Activated CD4-positive, alpha-beta memory T cell treated with anti-CD3 and anti-CD28 coated beads for 36 hours (primary cell): ENCODE results near the gene COQ5. TPM values are rescaled to one million over a fixed set of nuclear protein-coding genes. Genes with fewer than 3 reads are reported as not detected.
"Not testable (repeated sequence)": the region's sequence is repeated elsewhere in the genome, so short reads cannot be mapped to it uniquely, and the experiment has no call there.

Experiments
- CTCF ChIA-PET: fragments of 350-600 bp; sonication (Branson Sonifier 250); formaldehyde crosslinking; loops from one replicate; lab custom pipeline; 2021; ENCODE audit warnings: antibody characterized with exemption, inconsistent platforms; lab: Charles Lee
- POLR2A ChIA-PET: fragments of 350-600 bp; sonication (Branson Sonifier 250); formaldehyde crosslinking; loops from one replicate; lab custom pipeline; 2021; ENCODE audit warnings: antibody characterized with exemption; lab: Charles Lee
- DNase-seq: peaks from one replicate; pipeline ENCODE4 v3.0.0-alpha.2; 2020
- H3K27ac Mint-ChIP-seq: one replicate; pipeline ENCODE4 v1.8.0; 2021; ENCODE audit warnings: mixed read lengths
- H3K27me3 Mint-ChIP-seq: one replicate; pipeline ENCODE4 v1.8.0; 2021; ENCODE audit warnings: mixed read lengths
- H3K36me3 Mint-ChIP-seq: one replicate; pipeline ENCODE4 v1.8.0; 2021; ENCODE audit warnings: mixed read lengths
- H3K4me1 Mint-ChIP-seq: one replicate; pipeline ENCODE4 v1.8.0; 2021; ENCODE audit warnings: low read depth, mixed read lengths
- H3K4me3 Mint-ChIP-seq: one replicate; pipeline ENCODE4 v1.8.0; 2021; ENCODE audit warnings: mild to moderate bottlenecking, mixed read lengths
- H3K9me3 Mint-ChIP-seq: one replicate; pipeline ENCODE4 v1.8.0; 2021; ENCODE audit warnings: mixed read lengths
- intact Hi-C: fragments of 100-400 bp; cut with micrococcal nuclease; formaldehyde crosslinking; loops from one replicate; pipeline ENCODE4 v1.15.1; 2023
- total RNA-seq, 2 experiments: library from RNA; stranded (reverse); gene quantifications; one replicate each; pipeline ENCODE4 v1.2.3, GENCODE V29; 2021

COQ5 gene
- total RNA-seq, 2 experiments from 2014 or later = 30.1 to 31.6 TPM

- DNase-seq = no peak
- CTCF ChIA-PET = interaction anchor here (0.9 kb wide), 1 partner anchor 127 kb away, joined by 4 read pairs; no protein-coding TSS in a partner anchor
- Mint-ChIP-seq H3K36me3 (peaks cover 6% of the 10 kb centered on the region), H3K9me3 (no peaks in the 10 kb centered on the region), H3K27me3 (no peaks in the 10 kb centered on the region), H3K4me1 (peaks cover 5% of the 10 kb centered on the region), H3K4me3 (no peak overlapping the region), H3K27ac (no peak overlapping the region)
- POLR2A ChIA-PET = no interaction called here
- intact Hi-C loops = no loop called here
These were observed 6.4 kb downstream of the COQ5 start for GRCh38 chr12:120522568-120522967.

GRCh38 chr12:120519324-120519723 is 9.6 kb downstream of the COQ5 start:
- H3K36me3 Mint-ChIP-seq, H3K4me1 Mint-ChIP-seq, H3K27ac Mint-ChIP-seq, intact Hi-C loops, H3K4me3 Mint-ChIP-seq, H3K27me3 Mint-ChIP-seq, DNase-seq, CTCF ChIA-PET, POLR2A ChIA-PET, H3K9me3 Mint-ChIP-seq: not testable (repeated sequence)

- Mint-ChIP-seq H3K4me3 (no peak overlapping the region), H3K36me3 (peaks cover 14% of the 10 kb centered on the region), H3K4me1 (no peaks in the 10 kb centered on the region), H3K9me3 (no peaks in the 10 kb centered on the region), H3K27me3 (no peaks in the 10 kb centered on the region), H3K27ac (no peak overlapping the region)
- intact Hi-C loops = no loop called here
- ChIA-PET POLR2A (interaction anchor here (0.7 to 1.4 kb wide), 2 partner anchors 20 to 58 kb away, joined by 3 read pairs; partner anchors contain the start of gene DYNLL1), CTCF (no interaction called here)
- DNase-seq = no peak
These were observed 13.5 kb downstream of the COQ5 start for GRCh38 chr12:120515496-120515895.

GRCh38 chr12:120514002-120514401 is 15.0 kb downstream of the COQ5 start:
- POLR2A ChIA-PET = no interaction called here
- Mint-ChIP-seq H3K4me3 (no peak overlapping the region), H3K4me1 (no peaks in the 10 kb centered on the region), H3K36me3 (peaks cover 21% of the 10 kb centered on the region), H3K27ac (no peak overlapping the region), H3K9me3 (no peaks in the 10 kb centered on the region), H3K27me3 (no peaks in the 10 kb centered on the region)
- intact Hi-C loops = no loop called here
- no peak for DNase-seq
- CTCF ChIA-PET = no interaction called here

GRCh38 chr12:120508537-120508936 is 20.4 kb downstream of the COQ5 start:
- intact Hi-C loops = no loop called here
- peaks cover 22% of the 10 kb centered on the region for H3K36me3 Mint-ChIP-seq
- no peak overlapping the region for H3K4me3 Mint-ChIP-seq
- H3K4me1 Mint-ChIP-seq = no peaks in the 10 kb centered on the region
- ChIA-PET CTCF (interaction anchor here (1.3 kb wide), 1 partner anchor 42 kb away, joined by 6 read pairs; no protein-coding TSS in a partner anchor), POLR2A (no interaction called here)
- H3K9me3 Mint-ChIP-seq = no peaks in the 10 kb centered on the region
- no peak overlapping the region for H3K27ac Mint-ChIP-seq
- no peak for DNase-seq
- no peaks in the 10 kb centered on the region for H3K27me3 Mint-ChIP-seq

- Mint-ChIP-seq H3K36me3 (peaks cover 20% of the 10 kb centered on the region), H3K4me1 (no peaks in the 10 kb centered on the region), H3K9me3 (no peaks in the 10 kb centered on the region), H3K27ac (no peak overlapping the region), H3K4me3 (no peak overlapping the region), H3K27me3 (no peaks in the 10 kb centered on the region)
- intact Hi-C loops = no loop called here
- ChIA-PET POLR2A (no interaction called here), CTCF (interaction anchor here (0.8 to 1.2 kb wide), 2 partner anchors 8 to 21 kb away, joined by 3 to 4 read pairs; no protein-coding TSS in a partner anchor)
- no peak for DNase-seq
These were observed 24.4 kb downstream of the COQ5 start for GRCh38 chr12:120504587-120504986.

GRCh38 chr12:120500581-120500980 is 28.4 kb downstream of the COQ5 start:
- Mint-ChIP-seq H3K4me3 (no peak overlapping the region), H3K36me3 (peaks cover 28% of the 10 kb centered on the region), H3K27ac (no peak overlapping the region), H3K27me3 (no peaks in the 10 kb centered on the region), H3K4me1 (peaks cover 16% of the 10 kb centered on the region), H3K9me3 (no peaks in the 10 kb centered on the region)
- ChIA-PET CTCF (interaction anchor here (0.6 to 1.5 kb wide), 4 partner anchors 21 to 564 kb away, joined by 3 read pairs; no protein-coding TSS in a partner anchor), POLR2A (interaction anchor here (0.5 kb wide), 1 partner anchor 272 kb away, joined by 3 read pairs; no protein-coding TSS in a partner anchor)
- no peak for DNase-seq
- intact Hi-C loops = no loop called here

- H3K36me3 Mint-ChIP-seq = peaks cover 28% of the 10 kb centered on the region
- intact Hi-C loops = no loop called here
- H3K27me3 Mint-ChIP-seq = no peaks in the 10 kb centered on the region
- no peak for DNase-seq
- ChIA-PET CTCF (interaction anchor here (0.6 to 1.5 kb wide), 2 partner anchors 25 to 33 kb away, joined by 3 to 5 read pairs; no protein-coding TSS in a partner anchor), POLR2A (no interaction called here)
- peaks cover 23% of the 10 kb centered on the region for H3K4me1 Mint-ChIP-seq
- H3K27ac Mint-ChIP-seq = peak overlapping the region; percentile 40
- no peak overlapping the region for H3K4me3 Mint-ChIP-seq
- H3K9me3 Mint-ChIP-seq = no peaks in the 10 kb centered on the region
These were observed 30.0 kb downstream of the COQ5 start for GRCh38 chr12:120498870-120499515.

GRCh38 chr12:120497524-120498150 is 31.3 kb downstream of the COQ5 start:
- Mint-ChIP-seq H3K4me1 (peaks cover 23% of the 10 kb centered on the region), H3K27ac (peak overlapping the region; percentile 80), H3K27me3 (no peaks in the 10 kb centered on the region), H3K9me3 (no peaks in the 10 kb centered on the region), H3K4me3 (peak overlapping the region; percentile 86), H3K36me3 (peaks cover 21% of the 10 kb centered on the region)
- ChIA-PET POLR2A (interaction anchor here (0.5 to 2.3 kb wide), 5 partner anchors 12 to 1411 kb away, joined by 3 to 13 read pairs (median 4); partner anchors contain the start of genes RNU4-2 and SRSF9), CTCF (interaction anchor here (0.5 to 1.6 kb wide), 9 partner anchors 7 to 945 kb away, joined by 3 to 11 read pairs (median 3); partner anchors contain the start of gene SRSF9)
- DNase-seq = no peak
- intact Hi-C loops = loop anchor here (2.0 kb wide), 2 partner anchors 37 to 59 kb away; partner anchors contain the start of genes COX6A1 and RNF10

- POLR2A ChIA-PET = interaction anchor here (0.5 to 2.3 kb wide), 9 partner anchors 13 to 214 kb away, joined by 3 to 13 read pairs (median 3); partner anchors contain the start of genes RNU4-2, SRSF9 and UNC119B
- no peaks in the 10 kb centered on the region for H3K9me3 Mint-ChIP-seq
- peak; percentile 60 for DNase-seq
- CTCF ChIA-PET = interaction anchor here (0.6 to 1.6 kb wide), 12 partner anchors 8 to 946 kb away, joined by 3 to 11 read pairs (median 3); partner anchors contain the start of gene SRSF9
- peak overlapping the region; percentile 80 for H3K27ac Mint-ChIP-seq
- peaks cover 23% of the 10 kb centered on the region for H3K4me1 Mint-ChIP-seq
- H3K36me3 Mint-ChIP-seq = peaks cover 21% of the 10 kb centered on the region
- intact Hi-C loops = loop anchor here (1.0 to 2.0 kb wide), 4 partner anchors 27 to 244 kb away; partner anchors contain the start of genes COX6A1, RNF10 and SRSF9
- no peaks in the 10 kb centered on the region for H3K27me3 Mint-ChIP-seq
- H3K4me3 Mint-ChIP-seq = peak overlapping the region; percentile 86
These were observed 32.3 kb downstream of the COQ5 start for GRCh38 chr12:120496413-120497340.
